Caco-2 (cell line): ENCODE results near the gene NEK7. TPM values are rescaled to one million over a fixed set of nuclear protein-coding genes. Genes with fewer than 3 reads are reported as not detected.

Experiments used
- BruUV-seq: library from RNA; stranded (reverse); fragments of 400-500 nt; replicated peaks from 2 replicates; lab custom pipeline; 2021; lab: Mats Ljungman, UMichigan
- CTCF ChIA-PET: fragments of 300-600 bp; sonication (Branson Sonifier 250); formaldehyde crosslinking; loops from one replicate; lab custom pipeline; 2022; ENCODE audit warnings: antibody characterized with exemption; lab: Charles Lee
- POLR2A ChIA-PET: fragments of 300-600 bp; sonication (Branson Sonifier 250); formaldehyde crosslinking; loops from one replicate; lab custom pipeline; 2022; ENCODE audit warnings: antibody characterized with exemption; lab: Charles Lee
- DNase-seq, 2 experiments: peaks; one replicate each; pipeline versions ENCODE4 v3.0.0 to v3.0.0-alpha.2; 2020 to 2022
- H3K27me3 ChIP-seq: replicated peaks from 2 replicates; pipeline ENCODE4 v1.6.0; 2011; ENCODE audit warnings: low read length; ENCODE audit not compliant: control insufficient read depth, insufficient read depth
- H3K36me3 ChIP-seq: 2 replicates; pipeline ENCODE4 v1.5.1; 2011; ENCODE audit warnings: low read length; ENCODE audit not compliant: control insufficient read depth, insufficient read depth
- H3K4me1 ChIP-seq: fragments of 250-450 bp; sonication (Bioruptor Pico); 2 replicates; pipeline ENCODE4 v1.5.1; 2020; ENCODE audit warnings: mild to moderate bottlenecking
- H3K4me3 ChIP-seq: 2 replicates; pipeline ENCODE4 v1.5.1; 2011; ENCODE audit warnings: low read depth, mild to moderate bottlenecking, control low read depth, low read length
- H3K9me3 ChIP-seq: fragments of 250-450 bp; sonication (Bioruptor Pico); 2 replicates; pipeline ENCODE4 v1.5.1; 2020; ENCODE audit warnings: mild to moderate bottlenecking, moderate library complexity
- H3K27ac Mint-ChIP-seq: one replicate; pipeline ENCODE4 v1.8.0; 2022; ENCODE audit warnings: mixed read lengths; ENCODE audit not compliant: unreplicated experiment
- H3K27me3 Mint-ChIP-seq: one replicate; pipeline ENCODE4 v1.8.0; 2022; ENCODE audit warnings: mixed read lengths; ENCODE audit not compliant: insufficient read depth, unreplicated experiment
- H3K36me3 Mint-ChIP-seq: one replicate; pipeline ENCODE4 v1.8.0; 2022; ENCODE audit warnings: mild to moderate bottlenecking, mixed read lengths; ENCODE audit not compliant: insufficient read depth, unreplicated experiment
- H3K4me1 Mint-ChIP-seq: one replicate; pipeline ENCODE4 v1.8.0; 2022; ENCODE audit warnings: low read depth, mixed read lengths; ENCODE audit not compliant: unreplicated experiment
- H3K4me3 Mint-ChIP-seq: one replicate; pipeline ENCODE4 v1.8.0; 2022; ENCODE audit warnings: mild to moderate bottlenecking, moderate library complexity, mixed read lengths; ENCODE audit not compliant: unreplicated experiment
- H3K9me3 Mint-ChIP-seq: one replicate; pipeline ENCODE4 v1.8.0; 2022; ENCODE audit warnings: mixed read lengths; ENCODE audit not compliant: unreplicated experiment
- CTCF ChIP-seq, 2 experiments: fragments of 200-600 bp in 1 of 2; IDR thresholded peaks; 1 replicate in 1 of 2; 2 replicates in 1 of 2; pipeline versions ENCODE4 v1.5.1 to v1.8.0; 2011 to 2022; ENCODE audit warnings: antibody characterized with exemption in 1 of 2, control low read depth in 1 of 2, inconsistent platforms in 1 of 2, low read depth in 1 of 2, low read length in 1 of 2, mild to moderate bottlenecking in 1 of 2, moderate library complexity in 1 of 2; ENCODE audit not compliant: insufficient read depth in 1 of 2, severe bottlenecking in 1 of 2, unreplicated experiment in 1 of 2
- intact Hi-C: fragments of 100-400 bp; cut with micrococcal nuclease; formaldehyde crosslinking; loops from one replicate; pipeline ENCODE4 v1.10.0; 2022; ENCODE audit not compliant: unreplicated experiment
- total RNA-seq: library from RNA; stranded (reverse); gene quantifications from 2 replicates; pipeline ENCODE4 v1.2.3, GENCODE V29; 2022

The NEK7 gene
- total RNA-seq, 1 experiment from 2014 or later, result 56.1 TPM

GRCh38 chr1:198337886-198338285, 181.1 kb downstream of the NEK7 start:
- DNase-seq, result no peak
- H3K36me3 Mint-ChIP-seq, result no peaks in the 10 kb centered on the region
- no peaks in the 10 kb centered on the region for H3K9me3 Mint-ChIP-seq
- Histone ChIP-seq H3K4me3 (no peak overlapping the region), H3K36me3 (no peaks in the 10 kb centered on the region), H3K27me3 (no peaks in the 10 kb centered on the region), H3K4me1 (no peaks in the 10 kb centered on the region), H3K9me3 (no peaks in the 10 kb centered on the region)
- ChIA-PET CTCF (no interaction called here), POLR2A (no interaction called here)
- no peak overlapping the region for H3K27ac Mint-ChIP-seq
- BruUV-seq, result no TSS peak
- intact Hi-C loops, result no loop called here
- H3K27me3 Mint-ChIP-seq, result peaks cover 4% of the 10 kb centered on the region
- H3K4me1 Mint-ChIP-seq, result no peaks in the 10 kb centered on the region
- TF ChIP-seq CTCF (IDR thresholded peaks at IDR 0.05; ENCODE audit: insufficient read depth in 1 of 2, low read depth in 1 of 2, low read length in 1 of 2, severe bottlenecking in 1 of 2, unreplicated experiment in 1 of 2), result no peak
- H3K4me3 Mint-ChIP-seq, result no peak overlapping the region

GRCh38 chr1:198340139-198340538, 183.3 kb downstream of the NEK7 start:
- Histone ChIP-seq H3K27me3 (no peaks in the 10 kb centered on the region), H3K9me3 (no peaks in the 10 kb centered on the region), H3K4me1 (no peaks in the 10 kb centered on the region), H3K4me3 (no peak overlapping the region), H3K36me3 (no peaks in the 10 kb centered on the region)
- H3K4me1 Mint-ChIP-seq, result no peaks in the 10 kb centered on the region
- no peak for TF ChIP-seq CTCF (IDR thresholded peaks at IDR 0.05; ENCODE audit: insufficient read depth in 1 of 2, low read depth in 1 of 2, low read length in 1 of 2, severe bottlenecking in 1 of 2, unreplicated experiment in 1 of 2)
- H3K27ac Mint-ChIP-seq, result no peak overlapping the region
- H3K4me3 Mint-ChIP-seq, result no peak overlapping the region
- BruUV-seq, result no TSS peak
- DNase-seq, result no peak
- intact Hi-C loops, result loop anchor here (10.0 kb wide), 1 partner anchor 345 kb away; no protein-coding TSS in a partner anchor
- POLR2A ChIA-PET, result no interaction called here
- no peaks in the 10 kb centered on the region for H3K9me3 Mint-ChIP-seq
- H3K36me3 Mint-ChIP-seq, result no peaks in the 10 kb centered on the region
- H3K27me3 Mint-ChIP-seq, result peaks cover 2% of the 10 kb centered on the region
- CTCF ChIA-PET, result no interaction called here

- Histone ChIP-seq H3K36me3 (no peaks in the 10 kb centered on the region), H3K4me1 (no peaks in the 10 kb centered on the region), H3K27me3 (no peaks in the 10 kb centered on the region), H3K4me3 (no peak overlapping the region), H3K9me3 (no peaks in the 10 kb centered on the region)
- H3K4me1 Mint-ChIP-seq, result no peaks in the 10 kb centered on the region
- H3K27ac Mint-ChIP-seq, result no peak overlapping the region
- intact Hi-C loops, result loop anchor here (10.0 kb wide), 1 partner anchor 339 kb away; no protein-coding TSS in a partner anchor
- CTCF ChIA-PET, result interaction anchor here (0.6 kb wide), 1 partner anchor 51 kb away, joined by 7 read pairs; no protein-coding TSS in a partner anchor
- DNase-seq, result no peak
- TF ChIP-seq CTCF (IDR thresholded peaks at IDR 0.05; ENCODE audit: insufficient read depth in 1 of 2, low read depth in 1 of 2, low read length in 1 of 2, severe bottlenecking in 1 of 2, unreplicated experiment in 1 of 2), result no peak
- no peaks in the 10 kb centered on the region for H3K27me3 Mint-ChIP-seq
- POLR2A ChIA-PET, result no interaction called here
- no peaks in the 10 kb centered on the region for H3K36me3 Mint-ChIP-seq
- H3K9me3 Mint-ChIP-seq, result no peaks in the 10 kb centered on the region
- H3K4me3 Mint-ChIP-seq, result no peak overlapping the region
- no TSS peak for BruUV-seq
Measured at GRCh38 chr1:198346178-198346577, 189.4 kb downstream of the NEK7 start.
